Measurements from ENCODE around the gene SCTR. TPM values are rescaled to one million over a fixed set of nuclear protein-coding genes. Genes with fewer than 3 reads are reported as not detected.

SCTR gene
- total RNA-seq, 1 donor from 2014 or later = not detected

- Mint-ChIP-seq H3K9me3 (ENCODE audit: low read depth) (no peaks in the 10 kb centered on the region), H3K27ac (ENCODE audit: unreplicated experiment) (no peak overlapping the region)
Measured at GRCh38 chr2:119428488-119429224, 95.6 kb downstream of the SCTR start.

GRCh38 chr2:119427756-119428155, 96.5 kb downstream of the SCTR start:
- no peaks in the 10 kb centered on the region for H3K9me3 Mint-ChIP-seq (ENCODE audit: low read depth)
- TF ChIP-seq CTCF (IDR thresholded peaks at IDR 0.05) = no peak
- DNase-seq (ENCODE audit: low spot score) = no peak
- H3K4me1 Mint-ChIP-seq (ENCODE audit: low read depth) = peaks cover 11% of the 10 kb centered on the region
- H3K27me3 Mint-ChIP-seq (ENCODE audit: low read depth) = peaks cover 47% of the 10 kb centered on the region
- H3K27ac Mint-ChIP-seq (ENCODE audit: unreplicated experiment) = no peak overlapping the region
- H3K4me3 Mint-ChIP-seq (ENCODE audit: unreplicated experiment) = no peak overlapping the region
- H3K36me3 Mint-ChIP-seq (ENCODE audit: low read depth) = no peaks in the 10 kb centered on the region

More at GRCh38 chr2:119428488-119429224, 95.6 kb downstream of the SCTR start:
- Mint-ChIP-seq H3K27me3 (ENCODE audit: low read depth) (peaks cover 45% of the 10 kb centered on the region), H3K4me1 (ENCODE audit: low read depth) (peaks cover 11% of the 10 kb centered on the region), H3K4me3 (ENCODE audit: unreplicated experiment) (no peak overlapping the region), H3K36me3 (ENCODE audit: low read depth) (no peaks in the 10 kb centered on the region)
- DNase-seq (ENCODE audit: low spot score) = no peak
- TF ChIP-seq CTCF (IDR thresholded peaks at IDR 0.05) = no peak

- H3K27me3 Mint-ChIP-seq (ENCODE audit: low read depth) = peaks cover 54% of the 10 kb centered on the region
- DNase-seq (ENCODE audit: low spot score) = no peak
- no peaks in the 10 kb centered on the region for H3K9me3 Mint-ChIP-seq (ENCODE audit: low read depth)
- H3K4me1 Mint-ChIP-seq (ENCODE audit: low read depth) = peaks cover 3% of the 10 kb centered on the region
- no peak for TF ChIP-seq CTCF (IDR thresholded peaks at IDR 0.05)
- no peak overlapping the region for H3K4me3 Mint-ChIP-seq (ENCODE audit: unreplicated experiment)
- H3K36me3 Mint-ChIP-seq (ENCODE audit: low read depth) = no peaks in the 10 kb centered on the region
- H3K27ac Mint-ChIP-seq (ENCODE audit: unreplicated experiment) = no peak overlapping the region
Measured at GRCh38 chr2:119426801-119427395, 97.4 kb downstream of the SCTR start.

- Mint-ChIP-seq H3K27me3 (ENCODE audit: low read depth) (peaks cover 54% of the 10 kb centered on the region), H3K9me3 (ENCODE audit: low read depth) (no peaks in the 10 kb centered on the region), H3K27ac (ENCODE audit: unreplicated experiment) (no peak overlapping the region), H3K36me3 (ENCODE audit: low read depth) (no peaks in the 10 kb centered on the region), H3K4me3 (ENCODE audit: unreplicated experiment) (no peak overlapping the region), H3K4me1 (ENCODE audit: low read depth) (peaks cover 3% of the 10 kb centered on the region)
- TF ChIP-seq CTCF (IDR thresholded peaks at IDR 0.05) = no peak
- no peak for DNase-seq (ENCODE audit: low spot score)
Measured at GRCh38 chr2:119426396-119426675, 97.9 kb downstream of the SCTR start.

GRCh38 chr2:119425620-119426395, 98.5 kb downstream of the SCTR start:
- Mint-ChIP-seq H3K36me3 (ENCODE audit: low read depth) (no peaks in the 10 kb centered on the region), H3K27ac (ENCODE audit: unreplicated experiment) (no peak overlapping the region), H3K9me3 (ENCODE audit: low read depth) (no peaks in the 10 kb centered on the region), H3K27me3 (ENCODE audit: low read depth) (peaks cover 58% of the 10 kb centered on the region), H3K4me3 (ENCODE audit: unreplicated experiment) (no peak overlapping the region), H3K4me1 (ENCODE audit: low read depth) (no peaks in the 10 kb centered on the region)
- no peak for TF ChIP-seq CTCF (IDR thresholded peaks at IDR 0.05)
- no peak for DNase-seq (ENCODE audit: low spot score)

Data from chondrocyte (in vitro differentiated cells).